GDM1 (cell line): ENCODE measurements around the gene EIF5A.
"Not testable (repeated sequence)": the region's sequence is repeated elsewhere in the genome, so short reads cannot be mapped to it uniquely, and the experiment has no call there.

ENCODE experiments used
- DNase-seq: peaks from one replicate; lab custom pipeline; 2025; lab: John Stamatoyannopoulos, UW

The EIF5A gene

DNA sequence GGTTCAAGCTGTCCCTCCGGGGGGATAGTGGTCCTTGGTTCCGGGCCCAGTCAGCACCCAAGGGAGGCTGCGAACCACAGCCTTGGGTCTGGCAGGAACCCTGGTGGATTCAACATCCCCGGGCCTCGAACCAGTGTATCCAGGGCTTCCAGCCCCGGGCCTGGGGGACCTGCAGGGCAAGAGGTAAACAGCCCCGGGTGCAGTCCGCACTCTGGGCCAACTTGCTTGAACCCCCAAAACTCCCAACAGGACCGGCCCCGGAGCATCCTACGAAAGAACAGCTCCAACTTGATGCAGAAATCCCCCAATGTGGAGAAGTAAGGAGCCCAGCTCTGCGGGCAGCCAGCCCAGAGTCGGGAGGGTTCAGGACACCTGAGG is 23.2 kb downstream of the EIF5A start:
- no peak for DNase-seq

DNA sequence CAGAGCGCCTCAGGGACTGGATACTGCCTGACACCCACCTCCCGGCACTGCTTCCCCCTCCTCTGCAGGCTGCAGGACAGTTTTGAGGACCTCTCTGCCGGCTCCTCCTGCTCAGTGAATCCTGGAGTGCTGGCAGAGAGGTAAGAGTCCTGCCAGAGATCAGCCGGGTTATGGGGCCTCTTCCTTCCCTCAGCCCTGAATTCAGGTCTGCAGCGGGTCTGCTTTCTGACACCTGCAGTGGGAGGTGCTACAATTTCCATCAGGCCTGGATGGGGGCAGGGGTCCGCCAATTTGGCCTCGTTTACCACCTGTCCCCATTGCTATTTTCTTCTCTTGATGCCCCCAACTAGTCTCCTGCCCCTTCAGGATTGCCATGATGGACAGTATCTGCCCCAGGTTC is 24.7 kb downstream of the EIF5A start:
- no peak for DNase-seq

DNA sequence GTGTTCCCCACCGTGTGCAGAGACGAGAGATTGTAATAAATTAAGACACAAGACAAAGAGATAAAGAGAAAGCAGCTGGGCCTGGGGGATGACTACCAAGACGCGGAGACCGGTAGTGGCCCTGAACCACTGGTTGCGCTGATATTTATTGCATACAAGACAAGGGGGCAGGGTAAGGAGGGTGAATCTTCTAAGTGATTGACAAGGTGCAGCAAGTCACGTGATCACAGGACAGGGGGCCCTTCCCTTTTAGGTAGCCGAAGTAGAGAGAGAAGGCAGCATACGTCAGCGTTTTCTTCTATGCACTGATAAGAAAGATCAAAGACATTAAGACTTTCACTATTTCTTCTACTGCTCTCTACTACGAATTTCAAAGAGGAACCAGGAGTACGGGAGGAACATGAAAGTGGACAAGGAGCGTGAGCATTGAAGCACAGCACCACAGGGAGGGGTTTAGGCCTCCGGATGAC is 25.2 kb downstream of the EIF5A start:
- not testable (repeated sequence) for DNase-seq

DNA sequence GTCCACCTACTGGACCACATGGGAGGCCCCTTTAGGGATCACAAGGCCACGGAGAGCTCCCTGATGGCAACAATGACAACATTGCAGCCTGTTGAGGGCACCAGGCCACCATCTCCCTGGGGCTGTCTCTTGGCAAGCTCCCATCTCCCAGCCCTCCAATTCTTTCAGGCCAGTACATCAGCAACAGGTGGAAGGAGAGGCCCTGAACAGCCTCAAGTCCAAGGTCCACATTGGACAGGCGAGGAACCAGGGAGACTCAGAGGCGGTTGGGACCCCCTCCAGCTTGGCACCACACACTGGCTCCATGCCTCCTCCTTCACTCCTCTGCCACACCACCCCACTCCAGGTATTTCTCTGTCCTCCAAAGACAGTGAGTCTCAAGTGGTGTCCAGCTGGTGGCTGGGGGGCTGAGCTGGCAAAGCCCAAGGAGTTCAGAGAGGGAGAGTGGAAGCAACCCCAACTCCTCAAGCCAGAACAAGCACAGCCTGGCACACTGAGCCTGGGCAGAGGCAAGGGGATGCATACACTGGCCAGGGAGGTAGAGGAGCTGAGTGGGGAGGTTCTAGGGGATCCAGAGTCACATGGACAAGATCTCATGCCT is 27.6 kb downstream of the EIF5A start:
- no peak for DNase-seq

DNA sequence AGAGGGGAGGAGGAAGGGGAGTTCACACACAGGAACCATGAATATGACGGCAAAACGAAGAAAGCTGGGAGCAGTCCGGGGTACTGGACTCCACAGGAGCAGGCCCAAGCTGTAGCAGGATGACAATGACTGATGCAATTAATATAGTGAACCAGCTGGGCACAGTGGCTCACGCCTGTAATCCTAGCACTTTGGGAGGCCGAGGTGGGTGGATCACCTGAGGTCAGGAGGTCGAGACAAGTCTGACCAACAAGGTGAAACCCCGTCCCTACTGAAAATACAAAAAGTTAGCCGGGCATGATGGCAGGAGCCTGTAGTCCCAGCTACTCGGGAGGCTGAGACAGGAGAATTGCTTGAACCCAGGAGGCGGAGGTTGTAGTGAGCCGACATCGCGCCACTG is 28.3 kb downstream of the EIF5A start:
- DNase-seq, result not testable (repeated sequence)

DNA sequence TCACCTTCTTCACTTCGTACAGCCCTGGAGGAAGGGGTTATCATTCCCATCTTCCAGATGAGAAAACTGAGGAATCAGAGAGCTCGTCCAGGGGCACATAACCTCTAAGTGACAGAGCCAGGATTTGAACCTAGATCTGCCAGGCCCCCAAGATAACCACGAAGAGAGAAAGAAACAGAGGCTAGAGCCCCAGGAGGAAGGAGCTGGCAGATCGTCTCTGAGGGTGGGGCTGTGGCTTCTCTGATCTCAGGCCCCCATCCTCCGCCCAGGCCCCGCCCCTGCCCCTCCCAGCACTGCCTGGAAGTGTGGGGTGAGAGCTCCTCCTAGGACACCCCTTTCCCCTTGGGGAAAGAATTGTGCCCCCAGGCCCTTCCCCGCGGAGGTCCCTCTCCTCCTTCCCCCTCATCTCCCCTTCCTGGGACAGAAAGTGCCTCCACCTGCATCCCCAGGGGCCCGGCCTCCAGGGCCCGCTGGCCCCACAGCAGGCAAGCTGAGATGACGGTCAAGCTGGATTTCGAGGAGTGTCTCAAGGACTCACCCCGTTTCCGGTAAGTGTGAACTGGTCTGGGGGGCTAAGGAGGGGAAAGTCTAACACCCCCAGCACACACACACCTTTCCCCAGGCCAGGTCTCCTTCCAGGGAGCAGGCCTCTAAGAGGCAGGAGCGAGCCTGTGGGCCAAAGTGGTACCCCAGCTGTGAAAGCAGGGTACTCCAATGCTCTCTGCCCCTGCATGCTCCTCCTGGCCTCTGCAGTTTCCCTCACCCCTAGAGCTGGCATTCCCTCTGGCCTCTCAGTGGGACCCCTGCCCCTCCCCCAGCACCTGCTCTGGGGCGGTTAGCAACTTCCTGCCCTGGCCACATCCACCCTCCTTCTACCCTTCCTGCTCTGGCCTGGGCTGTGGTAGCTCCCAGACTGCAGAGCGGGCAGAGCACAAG is 29.1 kb downstream of the EIF5A start, which contains the start of gene ACAP1:
ACAP1 (plus strand) TSS at position 290 of the 936 bp plus-strand sequence; CDS start at position 496, 206 bp downstream.
- peak; percentile 87 for DNase-seq

DNA sequence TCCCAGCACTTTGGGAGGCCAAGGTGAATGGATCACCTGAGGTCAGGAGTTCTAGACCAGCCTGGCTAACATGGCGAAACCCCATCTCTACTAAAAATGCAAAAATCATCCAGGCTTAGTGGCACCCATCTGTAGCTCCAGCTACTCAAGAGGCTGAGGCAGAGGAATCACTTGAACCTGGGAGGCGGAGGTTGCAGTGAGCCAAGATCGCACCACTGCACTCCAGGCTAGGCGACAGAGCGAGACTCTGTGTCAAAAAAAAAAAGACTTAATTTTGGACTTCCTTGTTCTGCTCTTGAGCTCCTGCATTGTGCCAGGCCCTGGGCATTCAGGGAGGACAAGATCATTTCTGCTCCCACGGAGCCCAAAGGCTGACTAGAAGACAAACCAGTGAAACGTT is 30.2 kb downstream of the EIF5A start:
- DNase-seq, result not testable (repeated sequence)

DNA sequence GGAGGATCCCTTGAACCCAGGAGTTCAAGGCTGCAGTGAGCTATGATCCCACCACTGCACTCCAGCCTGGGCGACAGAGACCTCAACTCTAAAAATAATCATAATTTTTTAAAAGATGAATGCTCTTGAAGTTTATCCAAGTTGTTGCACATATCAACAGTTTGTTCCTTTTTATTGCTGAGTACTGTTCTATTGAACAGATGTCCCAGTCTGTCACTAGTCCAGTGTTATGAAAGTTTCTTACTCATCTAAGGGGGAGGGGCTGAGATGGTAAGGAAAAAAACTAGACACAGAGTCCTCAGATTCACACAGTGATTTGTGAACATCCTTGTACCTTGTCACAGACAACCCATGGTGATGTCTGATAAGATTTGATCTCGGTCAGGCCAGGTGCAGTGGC is 32.8 kb downstream of the EIF5A start:
- DNase-seq, result no peak

DNA sequence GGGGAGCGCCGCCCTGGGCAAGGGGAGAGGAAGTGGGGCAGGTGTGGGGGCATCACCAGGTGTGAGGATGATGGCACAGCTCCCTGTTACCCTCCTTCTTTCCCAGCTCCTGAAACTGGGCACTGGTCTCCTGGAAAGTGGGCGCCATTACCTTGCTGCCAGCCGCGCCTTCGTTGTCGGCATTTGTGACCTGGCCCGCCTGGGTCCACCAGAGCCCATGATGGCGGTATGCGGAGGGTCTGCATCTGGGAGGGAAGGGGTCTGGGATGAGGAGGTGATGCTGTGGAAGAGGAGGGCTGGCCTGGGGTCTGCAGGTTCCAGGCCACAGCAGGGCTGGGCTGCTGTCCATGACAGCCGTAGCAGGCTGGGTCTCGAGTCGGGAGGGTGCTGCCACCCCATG is 34.4 kb downstream of the EIF5A start:
- DNase-seq, result no peak

DNA sequence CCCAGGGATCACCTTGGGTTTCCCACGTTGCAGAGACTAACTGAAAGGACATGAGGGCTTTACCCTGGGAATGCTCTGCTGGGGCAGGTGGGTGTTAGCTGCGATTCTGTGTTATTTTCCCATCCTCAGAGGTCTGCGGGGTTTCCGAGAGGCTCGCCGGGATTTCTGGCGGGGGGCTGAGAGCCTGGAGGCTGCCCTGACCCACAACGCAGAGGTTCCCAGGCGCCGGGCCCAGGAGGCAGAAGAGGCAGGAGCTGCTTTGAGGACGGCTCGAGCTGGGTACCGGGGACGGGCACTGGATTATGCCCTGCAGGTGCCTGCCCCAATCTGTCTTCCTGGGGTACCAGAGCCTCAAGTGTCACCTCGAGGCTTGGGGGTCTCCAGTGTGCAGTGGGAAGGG is 35.8 kb downstream of the EIF5A start:
- DNase-seq, result no peak

DNA sequence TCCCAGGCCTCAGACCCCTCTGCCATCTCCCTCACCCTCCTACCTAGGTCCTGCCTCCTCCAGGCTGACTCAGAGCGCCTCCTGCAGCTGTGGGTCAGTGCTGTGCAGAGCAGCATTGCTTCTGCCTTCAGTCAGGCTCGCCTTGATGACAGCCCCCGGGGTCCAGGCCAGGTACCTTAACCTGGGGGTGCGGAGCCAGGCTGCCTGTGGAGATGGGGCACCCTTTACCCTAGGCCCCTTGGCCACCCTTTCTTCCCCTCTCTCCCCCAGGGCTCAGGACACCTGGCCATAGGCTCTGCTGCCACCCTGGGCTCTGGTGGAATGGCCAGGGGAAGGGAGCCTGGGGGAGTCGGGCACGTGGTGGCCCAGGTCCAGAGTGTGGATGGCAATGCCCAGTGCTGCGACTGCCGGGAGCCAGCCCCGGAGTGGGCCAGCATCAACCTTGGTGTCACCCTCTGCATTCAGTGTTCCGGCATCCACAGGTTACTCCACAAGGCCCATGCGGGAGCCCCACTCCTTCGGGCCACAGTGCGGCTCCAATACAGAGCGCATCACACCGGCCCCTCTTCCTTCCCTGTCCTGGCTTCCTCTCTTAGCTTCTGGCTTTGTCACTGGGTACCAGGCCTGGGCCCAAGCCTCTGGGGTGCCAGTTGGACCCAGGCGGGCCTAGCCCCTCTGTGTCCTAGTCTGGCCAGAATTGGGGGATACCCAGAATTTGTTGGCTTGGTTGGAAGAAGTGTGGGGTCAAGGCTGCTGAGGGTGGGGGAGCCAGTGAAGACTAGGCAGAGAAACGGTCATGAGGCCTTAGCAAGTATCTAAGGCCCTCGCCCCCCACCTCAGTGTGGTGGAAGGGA is 39.6 kb downstream of the EIF5A start:
- no peak for DNase-seq

DNA sequence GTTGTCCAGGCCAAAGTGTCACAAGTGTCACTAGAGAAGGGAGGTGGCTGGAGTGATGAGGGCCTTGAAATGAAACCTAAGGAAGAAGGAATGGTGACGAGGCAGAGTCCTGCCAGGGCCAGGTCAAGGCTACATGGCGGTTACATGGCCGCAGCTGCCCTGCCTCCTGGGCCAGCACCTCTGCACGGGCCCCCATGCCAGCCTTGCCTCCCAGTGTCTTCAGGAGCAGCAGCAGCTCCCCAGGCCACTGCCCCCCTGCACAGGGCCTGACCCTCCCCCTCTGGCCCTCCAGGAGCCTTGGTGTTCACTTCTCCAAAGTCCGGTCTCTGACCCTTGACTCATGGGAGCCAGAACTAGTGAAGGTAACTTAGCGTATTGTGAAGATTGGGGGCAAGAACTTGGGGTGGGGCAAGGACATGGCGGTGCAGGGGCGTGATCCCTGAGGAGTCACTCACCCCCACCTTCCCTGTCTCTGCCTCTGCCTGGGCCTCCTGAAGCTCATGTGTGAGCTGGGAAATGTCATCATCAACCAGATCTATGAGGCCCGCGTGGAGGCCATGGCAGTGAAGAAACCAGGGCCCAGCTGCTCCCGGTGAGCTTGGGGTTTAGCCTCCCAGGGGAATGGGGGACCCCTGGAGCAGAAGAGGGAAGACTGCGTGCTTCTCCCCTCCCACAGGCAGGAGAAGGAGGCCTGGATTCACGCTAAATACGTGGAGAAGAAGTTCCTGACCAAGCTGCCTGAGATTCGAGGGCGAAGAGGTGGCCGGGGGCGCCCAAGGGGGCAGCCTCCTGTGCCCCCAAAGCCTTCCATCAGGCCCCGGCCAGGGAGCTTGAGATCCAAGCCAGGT is 40.4 kb downstream of the EIF5A start:
- DNase-seq, result no peak

DNA sequence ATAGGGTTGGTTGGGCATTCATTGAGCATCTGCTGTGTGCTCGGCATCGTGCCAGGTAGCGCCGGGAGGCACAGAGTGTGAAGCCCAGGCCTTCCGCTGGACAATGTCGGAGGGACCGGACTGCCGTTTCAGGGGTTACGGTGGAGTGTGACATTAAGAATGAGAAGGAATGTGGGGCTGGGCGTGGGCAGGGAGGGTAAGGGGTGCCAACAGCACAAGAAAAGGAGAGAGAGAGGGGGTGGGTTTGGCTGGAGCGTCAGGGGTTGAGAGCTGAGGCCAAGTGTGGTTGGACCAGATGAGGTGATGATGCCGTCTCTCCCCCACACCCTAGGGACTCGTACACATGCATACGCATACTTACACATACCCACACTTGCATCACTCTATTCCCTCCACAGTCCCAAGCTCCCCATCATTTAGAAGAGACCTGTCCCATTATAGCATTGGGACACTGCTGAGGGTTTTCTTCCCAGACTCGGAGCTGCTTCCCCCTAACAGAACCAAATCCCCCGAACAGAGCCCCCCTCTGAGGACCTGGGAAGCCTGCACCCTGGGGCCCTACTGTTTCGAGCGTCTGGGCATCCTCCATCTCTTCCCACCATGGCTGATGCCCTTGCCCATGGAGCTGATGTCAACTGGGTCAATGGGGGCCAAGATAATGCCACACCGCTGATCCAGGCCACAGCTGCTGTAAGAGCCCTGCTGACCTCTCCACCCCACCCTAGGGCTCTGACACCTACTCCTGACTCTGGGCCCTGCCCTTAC is 41.2 kb downstream of the EIF5A start:
- DNase-seq, result no peak

DNA sequence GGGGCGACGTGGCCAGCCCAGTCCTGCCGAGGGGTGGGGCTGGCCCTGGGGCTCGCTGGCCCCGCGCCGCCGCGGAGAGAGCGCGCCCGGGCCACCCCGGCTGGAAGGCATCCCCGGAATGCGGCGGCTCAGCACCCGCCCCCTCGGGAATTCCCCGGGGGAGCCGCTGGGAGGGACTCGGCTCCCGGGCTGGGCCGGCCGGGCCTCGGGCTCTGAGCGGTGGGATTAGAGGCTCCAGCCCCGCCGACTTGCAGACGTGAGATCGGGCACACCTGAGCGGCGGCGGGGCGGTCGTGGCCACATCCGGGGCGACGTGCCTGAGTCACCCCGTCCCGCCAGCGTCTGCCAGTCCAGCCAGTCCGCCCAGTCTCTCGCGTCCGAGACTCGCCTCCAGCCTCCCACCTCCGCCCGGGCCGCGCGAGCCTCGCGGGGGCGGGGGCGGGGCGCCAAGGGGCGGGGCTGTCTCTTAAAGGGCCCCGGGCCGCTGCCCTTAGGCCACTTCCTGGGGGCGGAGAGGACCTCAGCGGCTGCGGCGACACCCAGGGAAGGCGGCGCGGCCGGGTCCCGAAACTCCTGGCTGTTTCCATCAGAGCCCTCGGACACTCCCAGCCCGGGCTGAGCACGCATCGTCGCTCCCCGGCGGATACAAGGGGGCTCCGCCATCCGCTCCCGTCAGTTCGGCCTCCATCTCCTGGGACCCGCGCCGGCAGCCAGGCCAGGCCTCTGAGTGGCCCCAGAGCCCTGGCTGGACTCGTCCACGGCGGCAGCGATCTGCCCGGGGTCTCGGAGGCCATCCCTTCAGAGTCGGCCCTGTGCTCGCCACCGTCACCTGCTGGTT is 44.5 kb downstream of the EIF5A start, which contains the start of gene KCTD11:
KCTD11 (plus strand) TSS at position 498 of the 838 bp plus-strand sequence.
- no peak for DNase-seq

DNA sequence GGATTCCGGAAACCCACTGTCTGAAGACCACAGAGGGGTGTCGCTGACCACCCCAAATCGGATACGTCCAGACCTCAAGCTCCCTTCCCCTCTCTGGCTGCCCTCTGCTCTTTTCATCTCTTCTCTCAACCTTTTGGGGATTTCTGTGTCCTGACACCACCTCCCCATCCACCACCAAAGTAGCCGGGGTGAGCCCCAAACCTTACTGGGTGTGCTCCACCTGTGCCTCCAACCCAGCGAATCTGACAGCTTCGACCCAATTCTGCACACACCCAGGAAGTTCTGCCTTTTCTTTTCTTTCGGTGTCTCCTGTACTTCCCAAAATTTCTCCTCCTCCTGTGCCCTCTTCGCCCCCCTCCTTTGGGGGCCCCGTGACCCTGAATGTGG is 45.1 kb downstream of the EIF5A start:
- no peak for DNase-seq

DNA sequence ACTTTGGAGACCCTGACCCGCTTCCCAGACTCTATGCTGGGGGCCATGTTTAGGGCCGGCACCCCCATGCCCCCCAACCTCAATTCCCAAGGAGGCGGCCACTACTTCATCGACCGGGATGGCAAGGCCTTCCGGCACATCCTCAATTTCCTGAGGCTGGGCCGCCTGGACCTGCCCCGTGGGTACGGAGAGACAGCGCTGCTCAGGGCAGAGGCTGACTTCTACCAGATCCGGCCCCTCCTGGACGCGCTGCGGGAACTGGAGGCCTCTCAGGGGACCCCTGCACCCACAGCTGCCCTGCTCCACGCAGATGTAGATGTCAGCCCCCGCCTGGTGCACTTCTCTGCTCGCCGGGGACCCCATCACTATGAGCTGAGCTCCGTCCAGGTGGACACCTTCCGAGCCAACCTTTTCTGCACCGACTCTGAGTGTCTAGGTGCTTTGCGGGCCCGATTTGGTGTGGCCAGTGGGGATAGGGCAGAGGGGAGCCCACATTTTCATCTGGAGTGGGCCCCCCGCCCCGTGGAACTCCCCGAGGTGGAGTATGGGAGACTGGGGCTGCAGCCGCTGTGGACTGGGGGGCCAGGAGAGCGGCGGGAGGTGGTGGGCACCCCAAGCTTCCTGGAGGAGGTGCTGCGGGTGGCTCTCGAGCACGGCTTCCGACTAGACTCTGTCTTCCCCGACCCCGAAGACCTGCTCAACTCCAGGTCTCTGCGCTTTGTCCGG is 45.6 kb downstream of the EIF5A start:
- no peak for DNase-seq

DNA sequence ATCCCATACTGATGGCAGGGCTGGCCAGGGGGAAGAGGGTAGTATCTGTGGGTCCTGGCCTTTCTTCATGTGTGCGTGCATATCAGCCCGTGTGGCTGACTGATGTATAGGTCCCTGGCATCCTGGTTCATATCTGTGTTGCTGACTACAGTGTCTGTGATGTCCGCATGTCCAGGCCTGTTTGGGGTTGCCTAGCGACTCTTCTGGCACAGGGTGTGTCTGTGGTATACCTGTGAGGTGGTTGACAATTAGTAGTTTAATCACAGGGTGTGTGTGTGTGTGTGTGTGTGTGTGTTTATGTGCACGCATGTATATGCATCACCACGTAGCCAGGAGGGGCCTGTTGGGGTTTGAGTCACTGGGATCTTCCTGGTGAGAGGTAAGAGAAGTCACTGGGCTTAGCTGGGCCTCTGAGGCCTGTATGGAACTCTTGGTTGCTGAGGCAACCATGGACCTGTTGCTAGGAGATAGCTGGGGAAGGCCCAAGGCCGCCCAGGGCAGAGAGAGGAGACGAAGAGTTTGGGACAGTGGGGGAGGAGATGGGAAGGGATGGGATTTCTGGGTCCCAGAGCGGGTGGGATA is 46.9 kb downstream of the EIF5A start:
- DNase-seq, result no peak

DNA sequence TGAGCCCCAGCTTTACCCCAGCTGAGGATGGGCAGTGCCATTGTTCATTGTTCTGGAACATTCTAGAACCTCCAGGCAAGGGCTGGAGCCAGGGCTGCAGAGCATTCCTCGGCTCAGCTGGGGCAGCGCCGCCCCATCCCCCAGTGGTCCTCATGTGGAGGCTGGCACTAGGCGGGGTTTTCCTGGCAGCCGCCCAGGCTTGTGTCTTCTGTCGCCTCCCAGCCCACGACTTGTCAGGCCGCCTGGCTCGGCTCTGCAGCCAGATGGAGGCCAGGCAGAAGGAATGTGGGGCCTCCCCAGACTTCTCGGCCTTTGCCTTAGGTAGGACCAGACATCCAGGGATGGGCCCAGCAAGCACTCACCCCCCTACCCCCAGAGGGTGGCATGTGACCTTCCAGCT is 47.6 kb downstream of the EIF5A start, which contains the start of gene TMEM95:
TMEM95 (plus strand) TSS at position 104 of the 400 bp plus-strand sequence; CDS start at position 153, 49 bp downstream.
- DNase-seq, result no peak
